ENCODE data around the gene PCSK2. TPM values are rescaled to one million over a fixed set of nuclear protein-coding genes. Genes with fewer than 3 reads are reported as not detected.

PCSK2 gene
- total RNA-seq, 4 donors from 2014 or later = 0.64 to 4.1 (median 1.4) TPM; not detected in 1

DNA sequence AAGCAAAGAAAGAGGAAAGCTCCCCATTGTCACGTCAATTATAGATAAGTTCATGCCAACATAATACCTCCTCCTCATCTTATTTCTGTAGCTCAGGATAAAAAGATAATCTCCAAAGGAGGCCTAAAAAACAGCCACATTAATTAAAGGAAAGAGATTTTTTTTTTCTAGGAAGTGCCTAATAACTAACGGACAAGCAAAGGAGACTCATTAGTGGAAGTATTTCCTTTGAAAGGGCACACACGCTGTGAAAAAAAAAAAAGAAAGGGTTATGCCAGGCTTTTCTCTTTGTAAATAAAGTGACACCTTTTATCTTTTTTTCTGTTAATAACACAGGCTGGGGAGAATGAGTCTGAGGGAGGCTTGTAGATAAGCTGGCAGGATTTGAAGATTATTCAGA lies 55.7 kb downstream of the PCSK2 start:
- DNase-seq = no peak
- Histone ChIP-seq H3K27me3 (no peaks in the 10 kb centered on the region), H3K4me1 (no peaks in the 10 kb centered on the region), H3K36me3 (no peaks in the 10 kb centered on the region), H3K4me3 (no peak overlapping the region), H3K27ac (no peak overlapping the region), H3K9me3 (no peaks in the 10 kb centered on the region)
- TF ChIP-seq EP300 (IDR thresholded peaks at IDR 0.05; ENCODE audit: low read depth) (no peak), POLR2AphosphoS5 (IDR thresholded peaks at IDR 0.05) (no peak)
- WGBS, 2 donors (ENCODE audit: low coverage in 1 of 2) = 72 to 84% methylated on average over 2 to 3 of the region's 3 CpGs
- in situ Hi-C loops (cut with MboI; ENCODE audit: low pct_ligation_motif_present in 1 of 4, low pct_unique_long_range_greater_than_20kb in 1 of 4, low sequenced_read_pairs in 3 of 4) (no loop called here), intact Hi-C loops (cut with DNase I; ENCODE audit: low total_unique reads) (no loop called here)

DNA sequence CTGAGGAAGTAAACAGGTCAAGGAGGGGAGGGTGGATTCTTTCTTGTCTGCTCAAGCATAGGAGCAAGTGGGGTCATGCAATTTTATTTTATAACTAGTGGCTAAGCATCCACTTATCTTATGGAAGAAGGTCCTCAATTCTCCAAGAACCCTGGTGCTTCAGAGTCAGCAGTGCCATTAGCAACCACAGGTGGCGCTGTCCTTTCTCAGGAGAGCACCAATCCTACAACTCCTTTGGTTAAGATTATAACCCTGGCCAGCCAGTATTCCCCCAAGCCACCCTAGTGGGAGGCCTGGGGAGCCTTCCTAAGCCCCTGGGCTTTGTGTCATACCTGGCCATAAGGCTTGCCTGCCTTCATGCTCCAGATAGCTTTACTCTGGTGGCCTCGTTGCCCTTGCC lies 60.7 kb downstream of the PCSK2 start:
- Histone ChIP-seq H3K4me3 (no peak overlapping the region), H3K27ac (no peak overlapping the region), H3K27me3 (no peaks in the 10 kb centered on the region), H3K36me3 (no peaks in the 10 kb centered on the region), H3K4me1 (no peaks in the 10 kb centered on the region), H3K9me3 (no peaks in the 10 kb centered on the region)
- no peak for DNase-seq
- TF ChIP-seq, protein P1, sequence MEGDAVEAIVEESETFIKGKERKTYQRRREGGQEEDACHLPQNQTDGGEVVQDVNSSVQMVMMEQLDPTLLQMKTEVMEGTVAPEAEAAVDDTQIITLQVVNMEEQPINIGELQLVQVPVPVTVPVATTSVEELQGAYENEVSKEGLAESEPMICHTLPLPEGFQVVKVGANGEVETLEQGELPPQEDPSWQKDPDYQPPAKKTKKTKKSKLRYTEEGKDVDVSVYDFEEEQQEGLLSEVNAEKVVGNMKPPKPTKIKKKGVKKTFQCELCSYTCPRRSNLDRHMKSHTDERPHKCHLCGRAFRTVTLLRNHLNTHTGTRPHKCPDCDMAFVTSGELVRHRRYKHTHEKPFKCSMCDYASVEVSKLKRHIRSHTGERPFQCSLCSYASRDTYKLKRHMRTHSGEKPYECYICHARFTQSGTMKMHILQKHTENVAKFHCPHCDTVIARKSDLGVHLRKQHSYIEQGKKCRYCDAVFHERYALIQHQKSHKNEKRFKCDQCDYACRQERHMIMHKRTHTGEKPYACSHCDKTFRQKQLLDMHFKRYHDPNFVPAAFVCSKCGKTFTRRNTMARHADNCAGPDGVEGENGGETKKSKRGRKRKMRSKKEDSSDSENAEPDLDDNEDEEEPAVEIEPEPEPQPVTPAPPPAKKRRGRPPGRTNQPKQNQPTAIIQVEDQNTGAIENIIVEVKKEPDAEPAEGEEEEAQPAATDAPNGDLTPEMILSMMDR (IDR thresholded peaks at IDR 0.05) = no peak
- TF ChIP-seq POLR2A (IDR thresholded peaks at IDR 0.05) (no peak), POLR2AphosphoS5 (IDR thresholded peaks at IDR 0.05) (no peak), EP300 (IDR thresholded peaks at IDR 0.05; ENCODE audit: low read depth) (no peak)
- intact Hi-C loops (cut with DNase I; ENCODE audit: low total_unique reads) (no loop called here), in situ Hi-C loops (cut with MboI; ENCODE audit: low pct_ligation_motif_present in 1 of 4, low pct_unique_long_range_greater_than_20kb in 1 of 4, low sequenced_read_pairs in 3 of 4) (no loop called here)
- WGBS, 2 donors (ENCODE audit: low coverage in 1 of 2) = 58% methylated on average over 2 of the region's 2 CpGs; no CpG with 5 or more reads in 1 of the 2 donors

DNA sequence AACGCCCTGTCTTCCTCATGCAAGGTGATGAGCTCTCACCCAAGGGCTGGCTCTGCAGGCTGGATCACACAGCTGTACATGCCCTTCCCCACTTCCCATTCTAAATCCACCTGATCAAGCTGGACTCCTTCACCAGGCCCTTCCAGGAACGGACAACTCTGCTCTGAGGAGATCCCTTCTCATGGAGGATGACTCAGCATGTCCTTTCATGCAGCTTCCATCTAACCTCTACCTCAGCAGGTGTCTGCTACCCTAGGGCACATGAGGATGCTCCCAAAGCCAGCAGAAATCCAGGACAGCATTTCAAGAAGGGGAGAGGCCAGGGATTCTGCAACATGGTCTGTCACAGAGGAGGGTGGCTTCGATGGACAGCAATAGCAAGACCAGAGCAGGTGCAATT lies 61.2 kb downstream of the PCSK2 start:
- H3K36me3 ChIP-seq = no peaks in the 10 kb centered on the region
- H3K4me3 ChIP-seq = no peak overlapping the region
- TF ChIP-seq, protein P1 (IDR thresholded peaks at IDR 0.05) = no peak
- intact Hi-C loops (cut with DNase I; ENCODE audit: low total_unique reads) = no loop called here
- WGBS, 2 donors (ENCODE audit: low coverage in 1 of 2) = 73% methylated on average over 3 of the region's 3 CpGs; no CpG with 5 or more reads in 1 of the 2 donors
- H3K9me3 ChIP-seq = no peaks in the 10 kb centered on the region
- H3K27me3 ChIP-seq = no peaks in the 10 kb centered on the region
- H3K4me1 ChIP-seq = no peaks in the 10 kb centered on the region
- no peak for DNase-seq
- in situ Hi-C loops (cut with MboI; ENCODE audit: low pct_ligation_motif_present in 1 of 4, low pct_unique_long_range_greater_than_20kb in 1 of 4, low sequenced_read_pairs in 3 of 4) = no loop called here
- H3K27ac ChIP-seq = no peak overlapping the region

DNA sequence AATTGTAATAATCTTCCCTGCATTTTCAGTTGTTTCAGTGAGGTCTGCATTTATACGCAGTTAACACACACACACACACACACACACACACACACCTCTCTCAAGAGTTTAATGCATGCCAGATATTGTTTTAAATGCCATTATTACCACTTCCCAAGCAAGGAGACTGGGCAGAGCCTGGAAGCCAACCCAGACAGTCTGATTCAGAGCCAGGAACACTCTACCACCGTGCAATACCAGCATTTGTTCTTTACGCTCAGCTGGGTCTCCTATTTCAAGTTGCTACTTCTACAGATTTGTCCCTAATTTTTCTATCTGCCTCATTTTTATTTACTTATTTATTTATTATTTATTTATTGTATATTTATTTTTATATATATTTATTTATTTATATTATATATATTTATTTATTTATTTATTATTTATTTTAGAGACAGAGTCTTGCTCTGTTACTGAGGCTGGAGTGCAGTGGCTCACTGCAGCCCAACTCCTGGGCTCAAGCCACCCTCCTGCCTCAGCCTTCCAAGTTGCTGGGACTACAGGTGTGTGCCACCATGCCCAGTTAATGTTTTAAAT lies 68.4 kb downstream of the PCSK2 start:
- TF ChIP-seq, protein P1 (IDR thresholded peaks at IDR 0.05) = no peak
- TF ChIP-seq POLR2AphosphoS5 (IDR thresholded peaks at IDR 0.05) = no peak
- TF ChIP-seq POLR2A (IDR thresholded peaks at IDR 0.05) = no peak
- no peak for TF ChIP-seq EP300 (IDR thresholded peaks at IDR 0.05; ENCODE audit: low read depth)

DNA sequence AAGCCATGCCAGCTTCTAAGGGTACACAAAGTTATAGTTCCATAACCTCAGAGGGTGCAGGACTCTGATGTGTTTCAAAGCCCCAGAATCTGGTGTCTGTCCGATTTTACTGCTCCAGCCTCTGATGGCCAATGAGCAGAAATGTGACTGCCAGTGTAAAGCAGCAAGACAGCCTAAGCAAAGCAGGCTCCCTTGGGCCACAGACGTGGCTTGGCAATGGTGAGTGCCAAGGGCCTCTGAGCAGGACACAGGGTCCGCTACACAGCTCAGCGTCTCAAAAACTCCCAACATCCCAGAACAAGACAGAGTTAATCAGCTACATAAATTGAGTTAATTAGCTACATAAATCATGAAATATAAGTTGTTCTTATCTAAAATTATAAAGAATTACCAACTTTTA lies 69.2 kb downstream of the PCSK2 start:
- Histone ChIP-seq H3K36me3 (no peaks in the 10 kb centered on the region), H3K27ac (no peak overlapping the region), H3K4me1 (no peaks in the 10 kb centered on the region), H3K4me3 (no peak overlapping the region), H3K9me3 (no peaks in the 10 kb centered on the region), H3K27me3 (no peaks in the 10 kb centered on the region)
- intact Hi-C loops (cut with DNase I; ENCODE audit: low total_unique reads) (no loop called here), in situ Hi-C loops (cut with MboI; ENCODE audit: low pct_ligation_motif_present in 1 of 4, low pct_unique_long_range_greater_than_20kb in 1 of 4, low sequenced_read_pairs in 3 of 4) (no loop called here)
- TF ChIP-seq POLR2A (IDR thresholded peaks at IDR 0.05) (no peak), POLR2AphosphoS5 (IDR thresholded peaks at IDR 0.05) (no peak), EP300 (IDR thresholded peaks at IDR 0.05; ENCODE audit: low read depth) (no peak)
- TF ChIP-seq, protein P1 (IDR thresholded peaks at IDR 0.05) = no peak
- DNase-seq = no peak
- WGBS, 2 donors (ENCODE audit: low coverage in 1 of 2) = 62 to 86% methylated on average over 1 to 4 of the region's 4 CpGs

More for the DNA sequence above, 68.4 kb downstream of the PCSK2 start:
- intact Hi-C loops (cut with DNase I; ENCODE audit: low total_unique reads) = no loop called here
- WGBS, 2 donors (ENCODE audit: low coverage in 1 of 2) = 85 to 93% methylated on average over 3 of the region's 3 CpGs
- Histone ChIP-seq H3K9me3 (no peaks in the 10 kb centered on the region), H3K36me3 (no peaks in the 10 kb centered on the region), H3K27ac (no peak overlapping the region), H3K4me1 (no peaks in the 10 kb centered on the region), H3K27me3 (no peaks in the 10 kb centered on the region), H3K4me3 (no peak overlapping the region)
- in situ Hi-C loops (cut with MboI; ENCODE audit: low pct_ligation_motif_present in 1 of 4, low pct_unique_long_range_greater_than_20kb in 1 of 4, low sequenced_read_pairs in 3 of 4) = no loop called here
- no peak for DNase-seq

Measured in transverse colon (tissue), 4 donors.